CD4-positive, alpha-beta T cell treated with Interleukin-17A for 4 hours (primary cell): ENCODE results near the gene RIPOR2.
"Not testable (repeated sequence)": the region's sequence is repeated elsewhere in the genome, so short reads cannot be mapped to it uniquely, and the experiment has no call there.

ENCODE experiments used
- DNase-seq: peaks from one replicate; pipeline ENCODE4 v3.0.0-alpha.2; 2020; ENCODE audit warnings: mixed read lengths

RIPOR2 gene

DNA sequence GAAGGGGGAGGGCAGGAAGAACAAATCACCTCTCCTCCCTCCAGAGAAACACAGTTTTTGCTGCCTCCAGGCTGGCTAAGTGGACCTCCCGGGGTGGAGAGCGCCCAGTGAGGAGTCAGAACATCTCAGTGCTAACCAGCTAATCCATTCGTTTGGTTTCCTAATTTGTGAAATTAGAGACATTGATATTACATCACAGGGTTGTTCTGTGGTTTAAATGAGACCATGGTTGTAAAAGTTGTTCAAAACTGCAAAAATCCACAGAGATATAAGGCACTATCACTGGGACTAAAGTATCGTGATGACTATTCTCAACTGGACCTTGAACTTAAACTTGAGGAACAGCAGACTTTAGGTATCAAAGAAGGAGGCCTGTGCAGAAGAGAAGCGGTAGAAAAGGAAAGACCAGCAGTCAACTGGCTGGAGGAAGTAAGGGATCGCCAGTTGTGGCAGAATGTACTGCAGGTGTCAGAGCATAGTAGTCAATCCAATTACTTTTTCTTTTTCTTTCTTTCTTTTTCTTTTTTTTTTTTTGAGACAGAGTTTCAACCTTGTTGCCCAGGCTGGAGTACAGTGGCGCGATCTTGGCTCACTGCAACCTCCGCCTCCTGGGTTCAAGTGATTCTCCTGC, 33.9 kb downstream of the RIPOR2 start:
- no peak for DNase-seq

GRCh38 chr6:24900917-24901697, 34.7 kb downstream of the RIPOR2 start:
- no peak for DNase-seq

GRCh38 chr6:24899997-24900325, 35.8 kb downstream of the RIPOR2 start:
- DNase-seq: peak; percentile 31

DNA sequence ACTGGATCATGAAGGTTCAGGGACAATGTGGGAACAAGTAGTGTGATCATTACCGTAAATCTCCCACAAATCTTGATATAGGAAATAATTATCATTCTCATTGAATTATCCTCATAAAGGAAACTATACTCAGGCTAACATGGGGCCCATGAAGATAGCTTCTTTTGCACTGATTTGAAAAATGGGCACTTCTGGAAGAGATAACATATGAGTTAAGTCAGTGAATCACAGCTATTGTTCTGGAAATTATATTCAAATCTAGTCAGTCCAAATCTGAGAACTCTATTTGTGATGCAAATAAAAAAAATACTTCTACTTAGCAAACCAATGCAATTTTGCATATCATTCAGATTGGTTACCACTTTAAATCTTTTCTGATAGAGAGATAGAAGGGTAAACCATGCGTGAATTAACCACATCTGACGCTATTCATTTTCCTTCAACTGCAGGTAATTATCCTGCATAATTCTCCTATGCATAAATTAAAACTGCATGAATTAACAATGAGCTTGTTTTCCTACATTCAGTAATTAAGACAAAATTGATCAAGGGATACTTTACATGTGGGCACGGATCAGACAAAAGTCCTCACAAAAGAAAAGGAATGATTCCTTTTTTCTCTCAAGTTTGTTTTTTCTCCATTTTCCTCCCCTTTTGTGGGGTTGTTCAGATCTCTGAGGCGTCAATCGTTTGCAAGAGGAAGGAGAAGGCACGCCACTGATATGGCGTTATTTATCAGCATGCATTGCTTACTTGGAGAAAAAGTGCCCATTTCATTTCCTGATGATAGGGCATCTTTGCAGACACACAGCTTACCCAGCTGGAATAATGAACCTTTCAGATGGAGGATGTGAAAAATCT, 36.4 kb downstream of the RIPOR2 start:
- DNase-seq: no peak

DNA sequence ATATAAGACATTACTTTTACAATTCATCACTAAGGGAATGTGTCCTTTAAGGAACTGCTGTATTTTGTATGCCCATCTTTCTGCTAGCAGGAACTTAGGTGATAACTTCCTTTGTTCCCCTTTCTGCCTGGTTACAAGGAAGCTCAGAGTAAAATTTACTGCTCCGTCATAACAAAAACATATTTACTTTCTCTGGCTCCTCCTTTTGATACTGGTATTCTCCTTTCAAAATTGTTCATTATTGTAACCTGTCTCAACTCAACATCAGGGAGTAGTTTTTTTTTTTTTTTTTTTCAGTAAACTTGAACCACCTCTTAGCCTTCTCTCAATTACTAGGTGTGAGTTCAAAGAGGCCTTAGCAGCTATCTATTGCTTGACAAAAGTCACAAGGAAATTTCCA, 37.1 kb downstream of the RIPOR2 start:
- DNase-seq: no peak

DNA sequence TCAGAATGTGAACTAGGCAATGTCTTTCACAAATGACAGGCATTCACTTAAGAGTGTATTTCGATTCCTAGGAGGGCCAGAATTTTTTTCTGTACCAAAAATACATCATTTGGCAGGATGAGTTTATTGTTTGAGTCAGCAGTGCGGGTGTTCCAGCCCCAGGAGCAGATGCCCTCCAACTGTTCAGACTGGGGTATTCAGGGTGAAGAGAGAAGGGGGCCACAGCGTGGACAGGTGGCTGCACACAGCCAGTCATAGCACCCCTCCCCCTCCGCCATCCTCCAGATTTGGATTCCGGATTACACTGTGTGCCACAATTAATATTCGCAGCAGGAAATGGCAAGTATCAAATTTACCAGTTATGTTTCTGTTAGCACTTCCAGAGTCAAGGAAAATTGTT, 38.6 kb downstream of the RIPOR2 start:
- no peak for DNase-seq

DNA sequence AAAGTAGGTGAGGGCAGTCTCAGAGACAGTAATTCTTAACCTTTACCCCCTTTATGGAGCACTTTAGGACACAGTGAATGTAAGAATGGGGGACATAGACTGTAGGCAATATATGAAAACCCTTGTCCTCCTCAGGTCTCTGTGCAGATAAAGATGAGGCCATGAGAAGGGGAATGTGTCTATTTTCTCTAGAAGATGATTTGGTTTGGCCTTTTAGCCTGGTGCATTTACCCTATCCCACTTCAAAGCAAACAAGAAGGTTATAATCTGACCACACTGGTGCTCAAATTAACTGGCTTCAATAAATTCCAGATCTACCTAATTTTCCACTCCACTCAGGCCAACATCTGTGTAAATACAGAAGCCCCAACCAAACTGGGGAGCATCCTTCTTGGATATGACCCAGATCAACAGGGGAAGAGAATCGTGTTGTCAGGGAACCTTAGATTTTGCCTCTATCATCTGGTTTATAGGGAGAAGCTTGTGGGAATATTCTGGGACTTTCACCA, 42.4 kb downstream of the RIPOR2 start:
- no peak for DNase-seq

GRCh38 chr6:24891004-24891403, 44.8 kb downstream of the RIPOR2 start:
- no peak for DNase-seq

DNA sequence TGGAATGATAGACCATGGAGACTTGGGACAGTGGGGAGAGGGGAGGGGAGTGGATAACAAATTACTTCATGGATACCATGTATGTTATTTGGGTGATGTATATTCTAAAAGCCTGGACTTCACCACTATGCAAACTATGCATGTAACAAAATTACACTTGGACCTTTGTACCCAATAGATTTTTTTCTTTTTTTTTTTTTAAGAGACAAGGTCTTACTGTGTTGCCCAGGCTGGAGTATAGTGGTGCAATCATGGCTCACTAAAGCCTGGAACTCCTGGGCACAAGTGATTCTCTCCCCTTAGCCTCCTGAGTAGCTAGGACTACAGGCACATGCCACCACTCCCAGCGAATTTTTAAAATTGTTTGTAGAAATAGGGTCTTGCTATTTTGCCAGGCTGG, 45.3 kb downstream of the RIPOR2 start:
- no peak for DNase-seq

- no peak for DNase-seq
Observed at GRCh38 chr6:24888715-24889370, 46.9 kb downstream of the RIPOR2 start.

GRCh38 chr6:24887545-24888140, 48.1 kb downstream of the RIPOR2 start:
- DNase-seq: no peak

- DNase-seq: peak; percentile 46
Observed at GRCh38 chr6:24883618-24884017, 52.1 kb downstream of the RIPOR2 start.

DNA sequence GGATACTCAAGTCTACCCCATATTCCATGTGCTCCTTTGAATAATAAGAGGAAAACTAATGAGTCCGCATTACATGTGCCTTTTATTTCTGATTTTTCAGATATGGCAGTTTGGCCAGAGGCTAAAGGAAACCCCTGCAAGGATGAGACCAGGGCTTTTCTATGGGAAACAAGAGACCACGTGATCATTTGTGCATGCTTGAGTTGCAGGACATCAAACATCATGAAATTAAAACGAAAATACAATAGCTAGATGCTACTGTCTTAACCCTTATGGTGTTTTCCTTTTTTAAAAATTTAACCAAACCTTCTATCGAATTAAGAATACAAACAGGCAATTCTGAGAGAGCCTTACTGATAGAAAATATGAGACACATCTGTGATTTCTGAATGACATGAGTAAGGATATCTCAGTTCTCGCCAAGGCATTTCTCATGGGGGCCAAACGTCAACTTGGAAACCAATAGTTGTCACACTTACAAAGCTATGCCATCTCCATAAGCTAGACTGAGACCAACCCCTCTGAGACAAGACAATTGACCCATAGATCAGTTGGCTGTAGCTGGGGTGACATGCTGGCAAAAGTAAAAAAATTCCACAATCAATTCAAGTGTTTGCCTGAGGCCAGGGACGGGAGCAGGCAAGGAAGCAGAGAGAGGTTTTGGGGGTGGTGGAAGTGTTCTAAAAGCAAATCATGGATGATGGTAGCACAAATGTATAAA, 52.8 kb downstream of the RIPOR2 start:
- DNase-seq: no peak

- no peak for DNase-seq
Observed at GRCh38 chr6:24882295-24882694, 53.5 kb downstream of the RIPOR2 start.

DNA sequence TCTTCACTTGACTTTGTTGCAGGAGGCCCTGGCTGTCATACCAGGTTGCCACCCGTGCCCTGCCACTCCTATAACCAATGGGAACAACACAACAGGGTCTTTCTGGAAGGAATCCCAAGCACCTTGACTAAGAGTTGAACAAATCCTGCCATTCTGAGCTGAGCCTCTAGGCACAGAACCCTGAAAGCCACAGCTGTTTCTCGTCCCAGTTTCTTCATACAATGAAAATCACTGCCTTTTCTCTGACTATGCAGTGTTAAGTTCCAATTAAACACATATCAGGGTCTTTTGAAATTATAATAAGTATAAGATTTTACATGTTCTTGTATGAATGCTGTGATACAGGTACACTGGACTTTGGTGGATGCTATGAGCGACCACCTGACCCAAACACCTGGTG, 54.4 kb downstream of the RIPOR2 start:
- no peak for DNase-seq

DNA sequence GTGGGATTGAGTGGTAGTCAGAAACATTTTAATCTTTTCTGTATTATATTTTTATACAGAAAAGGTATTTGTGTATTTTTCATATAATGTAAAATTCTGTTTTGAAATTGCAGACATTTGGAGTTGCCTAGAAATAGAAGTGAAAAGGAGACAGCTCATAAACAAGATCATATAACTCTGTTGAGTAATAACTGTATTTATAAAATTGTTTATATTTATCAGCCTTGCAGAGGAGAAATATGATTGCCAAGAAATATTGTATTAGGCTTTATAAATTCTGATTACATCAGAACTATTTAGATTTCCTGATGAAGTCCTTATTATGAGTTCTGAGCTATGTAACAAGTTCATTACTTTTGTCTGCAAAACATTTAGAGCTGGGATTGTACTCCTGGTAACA, 55.3 kb downstream of the RIPOR2 start:
- DNase-seq: no peak

- no peak for DNase-seq
Observed at GRCh38 chr6:24879351-24879750, 56.4 kb downstream of the RIPOR2 start.

- DNase-seq: not testable (repeated sequence)
Observed at GRCh38 chr6:24877747-24878146, 58.0 kb downstream of the RIPOR2 start.

- peak; percentile 28 for DNase-seq
Observed at GRCh38 chr6:24876499-24877465, 59.0 kb downstream of the RIPOR2 start.

GRCh38 chr6:24875534-24875901, 60.2 kb downstream of the RIPOR2 start:
- no peak for DNase-seq
